Osteocyte (in vitro differentiated cells): Measurements from ENCODE around the gene PTPRR. TPM values are rescaled to one million over a fixed set of nuclear protein-coding genes. Genes with fewer than 3 reads are reported as not detected.

Source experiments
- DNase-seq: peaks from one replicate; pipeline ENCODE4 v3.0.0; 2021; ENCODE audit warnings: mixed read lengths; ENCODE audit not compliant: unreplicated experiment; ENCODE audit errors: extremely low spot score
- H3K27ac Mint-ChIP-seq: one replicate; pipeline ENCODE4 v1.8.0; 2021; ENCODE audit warnings: mild to moderate bottlenecking, mixed read lengths; ENCODE audit not compliant: unreplicated experiment
- H3K27me3 Mint-ChIP-seq: one replicate; pipeline ENCODE4 v1.8.0; 2021; ENCODE audit warnings: mixed read lengths; ENCODE audit not compliant: unreplicated experiment
- H3K36me3 Mint-ChIP-seq: one replicate; pipeline ENCODE4 v1.8.0; 2021; ENCODE audit warnings: mixed read lengths; ENCODE audit not compliant: unreplicated experiment
- H3K4me1 Mint-ChIP-seq: one replicate; pipeline ENCODE4 v1.8.0; 2021; ENCODE audit warnings: mixed read lengths; ENCODE audit not compliant: unreplicated experiment
- H3K4me3 Mint-ChIP-seq: one replicate; pipeline ENCODE4 v1.8.0; 2021; ENCODE audit warnings: mild to moderate bottlenecking, moderate library complexity, mixed read lengths; ENCODE audit not compliant: unreplicated experiment
- H3K9me3 Mint-ChIP-seq: one replicate; pipeline ENCODE4 v1.8.0; 2021; ENCODE audit warnings: mixed read lengths; ENCODE audit not compliant: unreplicated experiment
- long read RNA-seq: library from polyadenylated mRNA; unstranded; transcript quantifications from one replicate; pipeline ENCODE4 v2.0.0, GENCODE V29; 2021
- total RNA-seq: library from RNA; stranded (reverse); gene quantifications from 2 replicates; pipeline ENCODE4 v1.2.1, GENCODE V29; 2021
- TF ChIP-seq, protein P1 (sequence below): fragments of 200-600 bp; sonication (generic); IDR thresholded peaks from 2 replicates; pipeline ENCODE4 v1.5.0; 2021; ENCODE audit warnings: antibody characterized with exemption, mild to moderate bottlenecking, moderate library complexity

The PTPRR gene
- 0.21 TPM in 1 of 2 replicates, not detected in the other for total RNA-seq
- long read RNA-seq, partial matches to known transcripts = 1 of 1 reads
- long read RNA-seq, other reads (novel, unspliced or antisense) = 0 of 1 reads

DNA sequence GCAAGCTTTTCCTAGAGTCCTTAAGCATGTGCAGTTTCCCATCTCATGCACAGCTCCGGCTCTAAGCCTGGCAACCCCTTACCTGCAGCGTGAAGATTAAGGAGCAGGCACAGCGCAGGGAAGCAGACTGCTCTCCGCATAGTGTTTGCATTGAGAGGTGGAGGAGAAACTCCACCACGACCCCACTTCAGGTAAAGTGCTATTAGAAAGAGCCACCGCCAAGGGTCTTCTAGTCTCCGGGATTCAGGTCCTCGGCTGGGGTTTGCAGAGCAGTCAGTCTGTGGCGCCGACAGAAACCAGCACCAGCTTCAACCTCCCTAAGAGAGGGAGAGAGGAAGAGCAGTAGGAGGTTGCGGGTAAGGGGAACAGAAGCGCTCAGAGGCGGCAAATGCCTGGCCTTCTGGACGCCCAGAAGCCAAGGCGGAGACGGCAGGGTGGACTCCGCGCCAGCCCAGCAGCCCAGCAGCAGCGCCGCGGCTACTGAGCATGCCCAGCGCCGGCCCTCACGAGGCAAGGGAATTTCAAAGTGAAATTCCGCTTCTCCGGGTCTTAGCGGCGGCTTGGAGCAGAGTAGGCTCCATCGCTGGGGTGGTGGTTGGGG is at the start of gene PTPRR:
PTPRR (minus strand) TSS at position 488 of the 601 bp plus-strand sequence; CDS start at position 140, 348 bp downstream.
- H3K27ac Mint-ChIP-seq = no peak within 1 kb of the TSS
- H3K4me3 Mint-ChIP-seq = peak within 1 kb of the TSS; percentile 55
- DNase-seq = no peak
- no peaks in the 10 kb centered on the region for H3K9me3 Mint-ChIP-seq
- H3K4me1 Mint-ChIP-seq = peaks cover 3% of the 10 kb centered on the region
- H3K27me3 Mint-ChIP-seq = peaks cover 34% of the 10 kb centered on the region
- no peaks in the 10 kb centered on the region for H3K36me3 Mint-ChIP-seq
- TF ChIP-seq, protein P1, sequence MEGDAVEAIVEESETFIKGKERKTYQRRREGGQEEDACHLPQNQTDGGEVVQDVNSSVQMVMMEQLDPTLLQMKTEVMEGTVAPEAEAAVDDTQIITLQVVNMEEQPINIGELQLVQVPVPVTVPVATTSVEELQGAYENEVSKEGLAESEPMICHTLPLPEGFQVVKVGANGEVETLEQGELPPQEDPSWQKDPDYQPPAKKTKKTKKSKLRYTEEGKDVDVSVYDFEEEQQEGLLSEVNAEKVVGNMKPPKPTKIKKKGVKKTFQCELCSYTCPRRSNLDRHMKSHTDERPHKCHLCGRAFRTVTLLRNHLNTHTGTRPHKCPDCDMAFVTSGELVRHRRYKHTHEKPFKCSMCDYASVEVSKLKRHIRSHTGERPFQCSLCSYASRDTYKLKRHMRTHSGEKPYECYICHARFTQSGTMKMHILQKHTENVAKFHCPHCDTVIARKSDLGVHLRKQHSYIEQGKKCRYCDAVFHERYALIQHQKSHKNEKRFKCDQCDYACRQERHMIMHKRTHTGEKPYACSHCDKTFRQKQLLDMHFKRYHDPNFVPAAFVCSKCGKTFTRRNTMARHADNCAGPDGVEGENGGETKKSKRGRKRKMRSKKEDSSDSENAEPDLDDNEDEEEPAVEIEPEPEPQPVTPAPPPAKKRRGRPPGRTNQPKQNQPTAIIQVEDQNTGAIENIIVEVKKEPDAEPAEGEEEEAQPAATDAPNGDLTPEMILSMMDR = no peak

GRCh38 chr12:70966996-70967790 is 46.7 kb upstream of the PTPRR start:
- Mint-ChIP-seq H3K9me3 (no peaks in the 10 kb centered on the region), H3K27me3 (no peaks in the 10 kb centered on the region), H3K4me3 (no peak overlapping the region), H3K36me3 (no peaks in the 10 kb centered on the region), H3K27ac (no peak overlapping the region), H3K4me1 (peaks cover 6% of the 10 kb centered on the region)
- no peak for DNase-seq
- TF ChIP-seq, protein P1 = no peak

GRCh38 chr12:70966046-70966445 is 45.5 kb upstream of the PTPRR start:
- no peak for DNase-seq

DNA sequence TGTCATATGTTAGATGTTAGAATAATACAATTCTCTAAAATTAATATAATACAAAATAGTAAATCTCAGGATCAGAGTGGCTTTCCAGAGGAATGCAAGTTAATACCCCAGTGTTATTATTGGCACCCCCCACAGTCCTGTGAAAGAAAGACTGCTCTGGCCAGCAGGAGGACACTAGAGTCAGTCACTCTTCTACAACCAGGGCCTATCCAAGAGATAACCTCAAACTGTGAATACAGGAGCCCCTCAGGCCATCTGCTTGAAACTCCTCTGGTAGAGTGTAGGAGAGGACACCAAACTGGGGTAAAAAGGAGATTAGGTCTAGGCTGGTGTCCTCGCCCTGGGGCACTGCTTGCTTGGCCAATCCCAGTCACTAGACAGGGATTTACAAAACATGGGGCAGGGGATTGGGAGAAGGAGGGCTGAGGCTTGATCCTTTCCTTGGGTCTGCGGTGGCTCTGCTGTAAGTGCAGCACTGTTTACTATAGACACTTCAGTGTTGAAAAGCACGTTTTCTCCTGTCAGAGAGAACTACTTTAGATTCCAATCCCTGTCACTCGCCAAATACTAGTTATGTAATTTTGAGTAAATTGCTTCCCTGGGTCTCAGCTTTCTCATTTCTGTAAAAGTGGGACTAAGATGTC is 44.5 kb upstream of the PTPRR start:
- no peak for DNase-seq
- H3K9me3 Mint-ChIP-seq = no peaks in the 10 kb centered on the region
- H3K4me3 Mint-ChIP-seq = no peak overlapping the region
- no peak overlapping the region for H3K27ac Mint-ChIP-seq
- H3K4me1 Mint-ChIP-seq = peaks cover 5% of the 10 kb centered on the region
- no peaks in the 10 kb centered on the region for H3K27me3 Mint-ChIP-seq
- TF ChIP-seq, protein P1 = no peak
- H3K36me3 Mint-ChIP-seq = no peaks in the 10 kb centered on the region

More at GRCh38 chr12:70966046-70966445, 45.5 kb upstream of the PTPRR start:
- Mint-ChIP-seq H3K36me3 (no peaks in the 10 kb centered on the region), H3K4me3 (no peak overlapping the region), H3K9me3 (no peaks in the 10 kb centered on the region), H3K27me3 (no peaks in the 10 kb centered on the region), H3K4me1 (peaks cover 5% of the 10 kb centered on the region), H3K27ac (no peak overlapping the region)
- TF ChIP-seq, protein P1 = no peak
